CD14-positive monocyte (primary cell): Measurements from ENCODE around the gene SEPTIN10. TPM values are rescaled to one million over a fixed set of nuclear protein-coding genes. Genes with fewer than 3 reads are reported as not detected.

Experiments
- DNase-seq, 3 donors: peaks; one replicate each; pipeline ENCODE4 v3.0.0-alpha.2; 2011 to 2022
- H2AFZ ChIP-seq: 2 replicates; pipeline ENCODE4 v1.6.0; 2012; ENCODE audit warnings: mild to moderate bottlenecking, low read depth, low read length, inconsistent platforms; ENCODE audit not compliant: insufficient read depth, poor library complexity, severe bottlenecking
- H3K27ac ChIP-seq, 2 donors: 1 replicate in 1 of 2; 2 replicates in 1 of 2; pipeline ENCODE4 v1.5.1; 2012 to 2013; ENCODE audit warnings: low read length in 2 of 2, control low read depth in 1 of 2, inconsistent platforms in 1 of 2, low read depth in 1 of 2, mild to moderate bottlenecking in 1 of 2
- H3K27me3 ChIP-seq, 2 donors: one replicate each; pipeline versions ENCODE4 v1.6.0 to v1.6.1; 2011 to 2013; ENCODE audit warnings: low read length in 2 of 2; ENCODE audit not compliant: control insufficient read depth in 2 of 2, insufficient read depth in 2 of 2
- H3K36me3 ChIP-seq, 2 donors: replicated peaks in 1 of 2; 1 replicate in 1 of 2; 2 replicates in 1 of 2; pipeline versions ENCODE4 v1.5.1 to v1.6.1; 2012 to 2013; ENCODE audit warnings: low read length in 2 of 2, control low read depth in 1 of 2, inconsistent platforms in 1 of 2, mild to moderate bottlenecking in 1 of 2; ENCODE audit not compliant: insufficient read depth in 2 of 2, control insufficient read depth in 1 of 2
- H3K4me1 ChIP-seq, 2 donors: 1 replicate in 1 of 2; 2 replicates in 1 of 2; pipeline versions ENCODE4 v1.5.1 to v1.6.1; 2012 to 2013; ENCODE audit warnings: low read length in 2 of 2, control low read depth in 1 of 2, inconsistent platforms in 1 of 2, mild to moderate bottlenecking in 1 of 2, moderate library complexity in 1 of 2; ENCODE audit not compliant: insufficient read depth in 2 of 2, control insufficient read depth in 1 of 2
- H3K4me2 ChIP-seq: replicated peaks from 2 replicates; pipeline ENCODE3; 2012; ENCODE audit warnings: low read length, moderate library complexity, mild to moderate bottlenecking; ENCODE audit not compliant: poor library complexity, severe bottlenecking; ENCODE audit errors: extremely low read depth
- H3K4me3 ChIP-seq, 3 experiments: fragments of 200-600 bp in 1 of 3; sonication (generic) in 1 of 3; replicated peaks in 1 of 3; 1 replicate in 2 of 3; 2 replicates in 1 of 3; pipeline ENCODE4 v1.5.1; 2011 to 2013; ENCODE audit warnings: low read length in 3 of 3, mild to moderate bottlenecking in 3 of 3, control low read depth in 2 of 3, low read depth in 2 of 3, inconsistent platforms in 1 of 3, moderate library complexity in 1 of 3
- H3K79me2 ChIP-seq: 2 replicates; pipeline ENCODE4 v1.6.0; 2012; ENCODE audit warnings: mild to moderate bottlenecking, control low read depth, inconsistent platforms, low read length, moderate library complexity; ENCODE audit not compliant: insufficient read depth
- H3K9ac ChIP-seq: 2 replicates; pipeline ENCODE4 v1.6.0; 2017; ENCODE audit warnings: low read length, mild to moderate bottlenecking; ENCODE audit not compliant: insufficient read depth, poor library complexity, severe bottlenecking
- H3K9me3 ChIP-seq, 2 donors: replicated peaks in 1 of 2; 1 replicate in 1 of 2; 2 replicates in 1 of 2; pipeline versions ENCODE4 v1.5.1 to v1.6.1; 2012 to 2013; ENCODE audit warnings: low read length in 2 of 2, control low read depth in 1 of 2; ENCODE audit not compliant: control insufficient read depth in 1 of 2, insufficient read depth in 1 of 2
- H4K20me1 ChIP-seq: 2 replicates; pipeline ENCODE4 v1.6.0; 2012; ENCODE audit warnings: mild to moderate bottlenecking, low read length, control low read depth, moderate library complexity; ENCODE audit not compliant: insufficient read depth
- H3K27ac Mint-ChIP-seq, 7 donors: one replicate each; pipeline ENCODE4 v1.8.0; 2020; ENCODE audit warnings: mild to moderate bottlenecking in 7 of 7, mixed read lengths in 7 of 7, moderate library complexity in 6 of 7, inconsistent platforms in 2 of 7
- H3K27me3 Mint-ChIP-seq, 3 donors: one replicate each; pipeline ENCODE4 v1.8.0; 2021 to 2022; ENCODE audit warnings: low read depth in 3 of 3, mild to moderate bottlenecking in 3 of 3, mixed read lengths in 3 of 3, moderate library complexity in 3 of 3, inconsistent platforms in 1 of 3
- H3K36me3 Mint-ChIP-seq, 2 donors: one replicate each; pipeline ENCODE4 v1.8.0; 2020; ENCODE audit warnings: mixed read lengths in 2 of 2, inconsistent platforms in 1 of 2, mild to moderate bottlenecking in 1 of 2
- H3K4me1 Mint-ChIP-seq: one replicate; pipeline ENCODE4 v1.8.0; 2020; ENCODE audit warnings: mild to moderate bottlenecking, mixed read lengths
- H3K4me3 Mint-ChIP-seq, 2 donors: one replicate each; pipeline ENCODE4 v1.8.0; 2020; ENCODE audit warnings: mild to moderate bottlenecking in 2 of 2, mixed read lengths in 2 of 2, moderate library complexity in 1 of 2
- H3K9me3 Mint-ChIP-seq, 7 donors: one replicate each; pipeline ENCODE4 v1.8.0; 2020 to 2022; ENCODE audit warnings: mixed read lengths in 7 of 7, mild to moderate bottlenecking in 6 of 7, moderate library complexity in 6 of 7, inconsistent platforms in 2 of 7
- WGBS: methylation state at CpG from one replicate; pipeline ENCODE4 v1.1.5; 2013; ENCODE audit warnings: missing lambda C conversion rate; ENCODE audit not compliant: insufficient coverage; 5-methylcytosine and 5-hydroxymethylcytosine counted together
- intact Hi-C, 2 donors: fragments of 100-400 bp; cut with micrococcal nuclease; formaldehyde crosslinking; loops; one replicate each; pipeline versions ENCODE4 v1.15.0 to v1.15.1; 2023
- polyA plus RNA-seq, 3 donors: library from polyadenylated mRNA; depleted of rRNA in 1 of 3; unstranded in 2 of 3; stranded (reverse) in 1 of 3; fragments of 300-500 nt in 2 of 3; fragments of >200 nt in 1 of 3; fragmentation: Illumina TruSeq in 2 of 3; gene quantifications; 1 replicate in 2 of 3; 2 replicates in 1 of 3; pipeline ENCODE4 v1.2.3, GENCODE V29; 2012 to 2021
- TF ChIP-seq, protein P1 (sequence below): fragments of 200-600 bp; IDR thresholded peaks from one replicate; pipeline ENCODE4 v1.8.0; 2022; ENCODE audit warnings: antibody characterized with exemption, mild to moderate bottlenecking

SEPTIN10 gene
- polyA plus RNA-seq, 3 donors: 4.2 to 6.8 (median 4.4) TPM

DNA sequence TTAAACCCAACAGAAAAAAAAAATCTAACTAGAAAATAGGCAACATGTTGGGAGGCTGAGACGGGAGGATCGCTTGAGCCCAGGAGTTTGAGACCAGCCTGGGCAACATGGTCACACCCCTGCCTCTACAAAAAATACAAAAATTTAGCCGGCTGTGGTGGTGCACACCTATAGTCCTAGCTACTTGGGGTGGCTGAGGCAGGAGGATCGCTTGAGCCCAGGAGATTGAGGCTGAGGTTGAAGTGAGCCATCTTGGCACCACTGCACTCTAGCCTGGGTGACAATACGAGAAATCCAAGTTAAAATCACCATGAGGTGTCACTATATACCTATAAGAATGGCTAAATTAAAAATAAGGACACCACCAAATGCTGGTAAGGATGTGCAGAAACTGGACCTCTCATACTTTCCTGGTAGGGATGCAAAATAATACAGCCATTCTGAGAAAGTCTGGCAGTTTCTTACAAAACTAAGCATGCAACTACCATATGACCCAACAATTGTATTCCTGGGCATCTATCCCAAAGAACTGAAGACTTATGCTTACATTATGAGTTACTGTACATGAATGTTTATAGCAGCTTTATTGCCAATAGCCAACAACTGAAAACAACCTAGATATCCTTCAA is 2.2 kb downstream of the SEPTIN10 start:
- Histone ChIP-seq H3K4me1 (peaks cover 24 to 38% of the 10 kb centered on the region in 2 donors), H4K20me1 (peaks cover 32% of the 10 kb centered on the region), H3K9ac (no peak overlapping the region), H3K9me3 (peaks cover 12 to 27% of the 10 kb centered on the region in 2 donors), H3K27ac (no peak overlapping the region), H3K79me2 (no peaks in the 10 kb centered on the region), H3K27me3 (peaks cover 68 to 81% of the 10 kb centered on the region in 2 donors), H3K4me2 (no peak overlapping the region), H3K36me3 (no peaks in the 10 kb centered on the region), H3K4me3 (no peak overlapping the region), H2AFZ (no peak overlapping the region)
- Mint-ChIP-seq H3K27ac (peak overlapping the region in 1 of 7 donors; percentile 40), H3K9me3 (peaks cover 0 to 20% (median 13%) of the 10 kb centered on the region in 7 donors), H3K4me1 (peaks cover 28% of the 10 kb centered on the region), H3K4me3 (peak overlapping the region in 1 of 2 donors; percentile 92), H3K27me3 (peaks cover 65 to 79% (median 66%) of the 10 kb centered on the region in 3 donors), H3K36me3 (peaks cover 9 to 13% of the 10 kb centered on the region in 2 donors)
- no CpG with 5 or more reads among the region's 5 CpGs for WGBS
- intact Hi-C loops: loop anchor here in 1 of 2 donors (5.0 kb wide), 1 partner anchor 394 kb away; no protein-coding TSS in a partner anchor
- DNase-seq: peak in 2 of 3 donors; percentile 19 to 23
- TF ChIP-seq, protein P1, sequence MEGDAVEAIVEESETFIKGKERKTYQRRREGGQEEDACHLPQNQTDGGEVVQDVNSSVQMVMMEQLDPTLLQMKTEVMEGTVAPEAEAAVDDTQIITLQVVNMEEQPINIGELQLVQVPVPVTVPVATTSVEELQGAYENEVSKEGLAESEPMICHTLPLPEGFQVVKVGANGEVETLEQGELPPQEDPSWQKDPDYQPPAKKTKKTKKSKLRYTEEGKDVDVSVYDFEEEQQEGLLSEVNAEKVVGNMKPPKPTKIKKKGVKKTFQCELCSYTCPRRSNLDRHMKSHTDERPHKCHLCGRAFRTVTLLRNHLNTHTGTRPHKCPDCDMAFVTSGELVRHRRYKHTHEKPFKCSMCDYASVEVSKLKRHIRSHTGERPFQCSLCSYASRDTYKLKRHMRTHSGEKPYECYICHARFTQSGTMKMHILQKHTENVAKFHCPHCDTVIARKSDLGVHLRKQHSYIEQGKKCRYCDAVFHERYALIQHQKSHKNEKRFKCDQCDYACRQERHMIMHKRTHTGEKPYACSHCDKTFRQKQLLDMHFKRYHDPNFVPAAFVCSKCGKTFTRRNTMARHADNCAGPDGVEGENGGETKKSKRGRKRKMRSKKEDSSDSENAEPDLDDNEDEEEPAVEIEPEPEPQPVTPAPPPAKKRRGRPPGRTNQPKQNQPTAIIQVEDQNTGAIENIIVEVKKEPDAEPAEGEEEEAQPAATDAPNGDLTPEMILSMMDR: peak; percentile 23

DNA sequence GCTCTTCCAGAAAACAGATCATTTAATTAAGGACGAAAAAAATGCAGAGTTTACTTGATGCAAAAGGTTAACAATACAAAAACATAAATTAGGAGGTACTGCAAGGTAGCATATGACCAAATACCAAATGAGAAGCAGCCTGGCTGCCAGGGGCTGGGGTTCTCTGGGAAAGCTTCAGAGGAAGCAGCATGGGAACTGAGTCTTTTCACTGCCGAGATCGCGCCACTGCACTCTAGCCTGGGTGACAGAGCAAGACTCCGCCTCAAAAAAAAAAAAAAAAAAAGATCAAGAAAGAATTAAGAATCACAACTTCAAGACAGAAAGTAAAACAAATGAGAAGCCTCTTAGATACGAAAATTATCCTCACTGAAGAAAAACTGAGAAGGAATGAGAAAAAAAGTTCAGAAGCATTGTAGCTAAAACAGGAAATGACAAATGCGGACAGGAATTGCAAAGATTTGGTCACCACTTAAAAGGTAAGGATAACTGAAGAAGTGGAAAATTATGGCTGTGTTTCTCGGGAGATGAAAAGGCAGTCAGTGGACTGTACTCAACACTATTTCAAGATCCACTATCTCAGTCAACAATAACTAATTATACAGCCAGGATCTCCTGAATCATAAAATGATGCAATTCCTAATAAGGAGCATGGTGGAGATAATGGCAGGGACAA is 4.3 kb downstream of the SEPTIN10 start:
- H3K9me3 ChIP-seq: peaks cover 0 to 16% of the 10 kb centered on the region in 2 donors
- intact Hi-C loops: loop anchor here in 1 of 2 donors (5.0 kb wide), 1 partner anchor 392 kb away; no protein-coding TSS in a partner anchor
- no peak overlapping the region for H3K4me3 ChIP-seq
- H3K27ac Mint-ChIP-seq: no peak overlapping the region
- peaks cover 0 to 8% of the 10 kb centered on the region in 2 donors for H3K36me3 Mint-ChIP-seq
- H3K4me2 ChIP-seq: no peak overlapping the region
- H3K27me3 Mint-ChIP-seq: peaks cover 54 to 70% (median 56%) of the 10 kb centered on the region in 3 donors
- peaks cover 0 to 6% (median 3%) of the 10 kb centered on the region in 7 donors for H3K9me3 Mint-ChIP-seq
- peaks cover 27% of the 10 kb centered on the region for H4K20me1 ChIP-seq
- peaks cover 9 to 21% of the 10 kb centered on the region in 2 donors for H3K4me1 ChIP-seq
- peak overlapping the region in 1 of 2 donors; percentile 78 for H3K4me3 Mint-ChIP-seq
- DNase-seq: no peak
- peaks cover 15% of the 10 kb centered on the region for H3K4me1 Mint-ChIP-seq
- H3K27me3 ChIP-seq: peaks cover 53 to 66% of the 10 kb centered on the region in 2 donors
- no peak overlapping the region for H3K27ac ChIP-seq
- TF ChIP-seq, protein P1: no peak
- no peak overlapping the region for H3K9ac ChIP-seq
- H3K79me2 ChIP-seq: no peaks in the 10 kb centered on the region
- no peaks in the 10 kb centered on the region for H3K36me3 ChIP-seq
- no CpG with 5 or more reads among the region's 8 CpGs for WGBS
- H2AFZ ChIP-seq: no peak overlapping the region
